ENCODE data around the gene ZDHHC14. TPM values are rescaled to one million over a fixed set of nuclear protein-coding genes. Genes with fewer than 3 reads are reported as not detected.
"Not testable (repeated sequence)": the region's sequence is repeated elsewhere in the genome, so short reads cannot be mapped to it uniquely, and the experiment has no call there.

Gene ZDHHC14
- total RNA-seq, 6 experiments from 2014 or later: 5.2 to 6.7 (median 6.0) TPM

- no peak for DNase-seq
- H3K27me3 Mint-ChIP-seq (ENCODE audit: insufficient read depth): no peaks in the 10 kb centered on the region; the same call in 1 of the 2 replicates
- peaks cover 11% of the 10 kb centered on the region for H3K4me1 Mint-ChIP-seq (ENCODE audit: low read depth)
- TF ChIP-seq, protein P1, sequence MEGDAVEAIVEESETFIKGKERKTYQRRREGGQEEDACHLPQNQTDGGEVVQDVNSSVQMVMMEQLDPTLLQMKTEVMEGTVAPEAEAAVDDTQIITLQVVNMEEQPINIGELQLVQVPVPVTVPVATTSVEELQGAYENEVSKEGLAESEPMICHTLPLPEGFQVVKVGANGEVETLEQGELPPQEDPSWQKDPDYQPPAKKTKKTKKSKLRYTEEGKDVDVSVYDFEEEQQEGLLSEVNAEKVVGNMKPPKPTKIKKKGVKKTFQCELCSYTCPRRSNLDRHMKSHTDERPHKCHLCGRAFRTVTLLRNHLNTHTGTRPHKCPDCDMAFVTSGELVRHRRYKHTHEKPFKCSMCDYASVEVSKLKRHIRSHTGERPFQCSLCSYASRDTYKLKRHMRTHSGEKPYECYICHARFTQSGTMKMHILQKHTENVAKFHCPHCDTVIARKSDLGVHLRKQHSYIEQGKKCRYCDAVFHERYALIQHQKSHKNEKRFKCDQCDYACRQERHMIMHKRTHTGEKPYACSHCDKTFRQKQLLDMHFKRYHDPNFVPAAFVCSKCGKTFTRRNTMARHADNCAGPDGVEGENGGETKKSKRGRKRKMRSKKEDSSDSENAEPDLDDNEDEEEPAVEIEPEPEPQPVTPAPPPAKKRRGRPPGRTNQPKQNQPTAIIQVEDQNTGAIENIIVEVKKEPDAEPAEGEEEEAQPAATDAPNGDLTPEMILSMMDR (IDR thresholded peaks at IDR 0.05): no peak
- no peak overlapping the region for H3K27ac Mint-ChIP-seq
- no peak overlapping the region for H3K4me3 Mint-ChIP-seq
- H3K36me3 Mint-ChIP-seq (ENCODE audit: low read depth): no peaks in the 10 kb centered on the region
- H3K9me3 Mint-ChIP-seq: no peaks in the 10 kb centered on the region
Observed at GRCh38 chr6:157464653-157465535, 83.9 kb downstream of the ZDHHC14 start.

- Mint-ChIP-seq H3K4me1 (ENCODE audit: low read depth) (no peaks in the 10 kb centered on the region), H3K36me3 (ENCODE audit: low read depth) (no peaks in the 10 kb centered on the region), H3K4me3 (no peak overlapping the region), H3K9me3 (no peaks in the 10 kb centered on the region), H3K27me3 (ENCODE audit: insufficient read depth) (no peaks in the 10 kb centered on the region; the same call in 1 of the 2 replicates), H3K27ac (no peak overlapping the region)
- TF ChIP-seq, protein P1 (IDR thresholded peaks at IDR 0.05): no peak
- no peak for DNase-seq
Observed at GRCh38 chr6:157466342-157466648, 85.3 kb downstream of the ZDHHC14 start.

DNA sequence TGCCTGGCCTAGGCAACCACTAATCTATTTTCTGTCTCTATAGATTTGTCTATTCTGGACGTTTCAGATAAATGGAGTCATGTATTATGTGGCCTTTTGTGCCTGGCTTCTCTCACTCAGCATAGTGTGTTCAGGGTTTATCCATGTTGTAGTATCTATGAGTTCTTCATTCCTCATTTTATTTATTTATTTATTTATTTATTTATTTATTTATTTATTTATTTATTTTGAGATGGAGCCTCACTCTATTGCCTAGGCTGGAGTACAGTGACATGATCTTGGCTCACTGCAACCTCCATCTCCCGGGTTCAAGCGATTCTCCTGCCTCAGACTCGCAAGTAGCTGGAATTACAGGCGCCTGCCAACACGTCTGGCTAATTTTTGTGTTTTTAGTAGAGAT is 86.3 kb downstream of the ZDHHC14 start:
- not testable (repeated sequence) for H3K36me3 Mint-ChIP-seq (ENCODE audit: low read depth); DNase-seq; H3K27me3 Mint-ChIP-seq (ENCODE audit: insufficient read depth); H3K27ac Mint-ChIP-seq; H3K4me1 Mint-ChIP-seq (ENCODE audit: low read depth); H3K9me3 Mint-ChIP-seq; H3K4me3 Mint-ChIP-seq

DNA sequence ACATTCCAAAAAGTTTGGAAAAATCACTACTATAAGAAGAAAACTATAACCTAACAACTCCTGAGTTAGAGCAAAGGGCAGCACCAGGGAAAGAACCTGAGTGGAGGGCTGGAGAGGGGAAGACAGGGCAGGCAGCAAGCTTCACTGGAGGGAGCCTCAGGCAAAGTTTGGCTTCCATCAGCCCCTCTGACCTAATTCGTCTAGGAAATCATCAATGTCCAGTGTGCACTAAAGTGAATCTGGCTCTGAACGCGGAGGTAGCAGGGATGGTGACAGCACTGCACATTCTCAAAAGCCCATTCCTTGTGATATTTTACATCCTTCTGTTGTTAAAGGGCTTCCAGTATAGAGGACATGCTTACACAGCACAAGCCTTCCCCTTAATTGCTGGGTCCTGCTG is 87.1 kb downstream of the ZDHHC14 start:
- TF ChIP-seq, protein P1 (IDR thresholded peaks at IDR 0.05): no peak
- Mint-ChIP-seq H3K4me3 (no peak overlapping the region), H3K27ac (no peak overlapping the region), H3K27me3 (ENCODE audit: insufficient read depth) (no peaks in the 10 kb centered on the region; the same call in 1 of the 2 replicates), H3K36me3 (ENCODE audit: low read depth) (no peaks in the 10 kb centered on the region), H3K9me3 (no peaks in the 10 kb centered on the region), H3K4me1 (ENCODE audit: low read depth) (no peaks in the 10 kb centered on the region)
- DNase-seq: no peak

- no peaks in the 10 kb centered on the region; the same call in 1 of the 2 replicates for H3K27me3 Mint-ChIP-seq (ENCODE audit: insufficient read depth)
- H3K27ac Mint-ChIP-seq: no peak overlapping the region
- no peaks in the 10 kb centered on the region for H3K4me1 Mint-ChIP-seq (ENCODE audit: low read depth)
- TF ChIP-seq, protein P1 (IDR thresholded peaks at IDR 0.05): no peak
- no peak for DNase-seq
- H3K4me3 Mint-ChIP-seq: no peak overlapping the region
- H3K9me3 Mint-ChIP-seq: no peaks in the 10 kb centered on the region
- H3K36me3 Mint-ChIP-seq (ENCODE audit: low read depth): no peaks in the 10 kb centered on the region
Observed at GRCh38 chr6:157468574-157468973, 87.6 kb downstream of the ZDHHC14 start.

DNA sequence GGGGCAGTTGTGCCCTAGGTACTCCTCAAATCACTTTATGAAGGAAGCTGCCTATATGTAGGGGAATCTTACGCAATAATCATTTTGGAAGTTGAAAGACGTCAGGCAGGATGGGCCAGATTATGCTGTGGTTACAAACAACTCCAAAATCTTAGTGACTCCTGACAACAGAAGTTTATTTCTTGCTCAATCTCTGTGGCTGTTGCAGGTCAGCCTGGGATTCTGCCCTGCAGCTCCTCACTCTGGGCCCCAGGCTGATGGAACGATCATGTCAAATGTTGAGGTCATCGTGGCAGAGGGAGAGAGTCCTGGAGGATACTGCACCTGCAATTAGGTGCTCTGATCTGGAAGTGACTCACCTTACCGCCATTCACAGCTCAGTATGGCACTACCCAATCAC is 88.4 kb downstream of the ZDHHC14 start:
- no peak overlapping the region for H3K27ac Mint-ChIP-seq
- no peak for DNase-seq
- peaks cover 3% of the 10 kb centered on the region for H3K27me3 Mint-ChIP-seq (ENCODE audit: insufficient read depth)
- H3K4me3 Mint-ChIP-seq: no peak overlapping the region
- no peaks in the 10 kb centered on the region for H3K36me3 Mint-ChIP-seq (ENCODE audit: low read depth)
- no peaks in the 10 kb centered on the region for H3K9me3 Mint-ChIP-seq
- TF ChIP-seq, protein P1 (IDR thresholded peaks at IDR 0.05): no peak
- no peaks in the 10 kb centered on the region for H3K4me1 Mint-ChIP-seq (ENCODE audit: low read depth)

Data from HFFc6 (cell line).